HFF-Myc (cell line): ENCODE results near the gene FAIM2.

Experiments used
- DNase-seq: peaks from one replicate; pipeline ENCODE4 v3.0.0-alpha.2; 2011; ENCODE audit warnings: low read depth; ENCODE audit errors: extremely low read depth
- H3K4me3 ChIP-seq: replicated peaks from 2 replicates; pipeline ENCODE4 v1.5.1; 2011; ENCODE audit warnings: low read depth, mild to moderate bottlenecking, control low read depth, low read length
- CTCF ChIP-seq: IDR thresholded peaks from 2 replicates; pipeline ENCODE4 v1.5.1; 2012; ENCODE audit warnings: mild to moderate bottlenecking, low read depth, low read length, control low read depth; ENCODE audit errors: missing control alignments

Gene FAIM2

GRCh38 chr12:49899921-49900320, 3.8 kb downstream of the FAIM2 start:
- TF ChIP-seq CTCF, result no peak
- H3K4me3 ChIP-seq, result no peak overlapping the region
- no peak for DNase-seq

- DNase-seq, result no peak
- TF ChIP-seq CTCF, result no peak
- H3K4me3 ChIP-seq, result no peak overlapping the region
Observed at GRCh38 chr12:49899286-49899843, 4.3 kb downstream of the FAIM2 start.

GRCh38 chr12:49897276-49897675, 6.4 kb downstream of the FAIM2 start:
- no peak overlapping the region for H3K4me3 ChIP-seq
- TF ChIP-seq CTCF, result no peak
- DNase-seq, result no peak

- H3K4me3 ChIP-seq, result no peak overlapping the region
- no peak for DNase-seq
- no peak for TF ChIP-seq CTCF
Observed at GRCh38 chr12:49895773-49896172, 7.9 kb downstream of the FAIM2 start.

- DNase-seq, result no peak
- TF ChIP-seq CTCF, result no peak
- no peak overlapping the region for H3K4me3 ChIP-seq
Observed at GRCh38 chr12:49894751-49895148, 8.9 kb downstream of the FAIM2 start.

- DNase-seq, result no peak
- no peak for TF ChIP-seq CTCF
- no peak overlapping the region for H3K4me3 ChIP-seq
Observed at GRCh38 chr12:49893753-49894750, 9.6 kb downstream of the FAIM2 start.
